Activated gamma-delta T cell treated with anti-CD3 and anti-CD28 coated beads, Interleukin-2, amount 50 U/mL, for 16 hours (primary cell): Measurements from ENCODE around the gene SETD1A.
"Not testable (repeated sequence)": the region's sequence is repeated elsewhere in the genome, so short reads cannot be mapped to it uniquely, and the experiment has no call there.

Experiments
- DNase-seq: peaks from one replicate; pipeline ENCODE4 v3.0.0-alpha.2; 2020; ENCODE audit warnings: low read depth

The SETD1A gene

DNA sequence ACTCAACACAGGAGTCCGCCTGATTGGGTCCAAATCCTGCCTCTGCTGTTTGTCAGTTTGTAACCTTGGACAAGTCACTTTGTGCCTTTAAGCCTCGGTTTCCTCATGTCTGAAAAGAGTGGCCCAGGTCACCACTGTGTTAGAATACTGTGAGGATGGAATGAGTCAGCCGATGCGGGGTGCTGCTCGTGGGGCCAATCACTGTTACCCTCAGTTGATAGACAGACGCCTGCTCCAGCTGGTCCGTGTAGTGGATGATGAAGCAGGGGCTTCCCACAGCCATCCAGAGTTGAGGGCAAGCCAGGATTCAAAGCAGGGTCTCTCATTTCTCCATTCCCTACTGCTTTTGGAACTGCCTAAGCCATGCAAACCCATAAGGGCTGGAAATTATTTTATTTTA lies 28.4 kb upstream of the SETD1A start:
- no peak for DNase-seq

DNA sequence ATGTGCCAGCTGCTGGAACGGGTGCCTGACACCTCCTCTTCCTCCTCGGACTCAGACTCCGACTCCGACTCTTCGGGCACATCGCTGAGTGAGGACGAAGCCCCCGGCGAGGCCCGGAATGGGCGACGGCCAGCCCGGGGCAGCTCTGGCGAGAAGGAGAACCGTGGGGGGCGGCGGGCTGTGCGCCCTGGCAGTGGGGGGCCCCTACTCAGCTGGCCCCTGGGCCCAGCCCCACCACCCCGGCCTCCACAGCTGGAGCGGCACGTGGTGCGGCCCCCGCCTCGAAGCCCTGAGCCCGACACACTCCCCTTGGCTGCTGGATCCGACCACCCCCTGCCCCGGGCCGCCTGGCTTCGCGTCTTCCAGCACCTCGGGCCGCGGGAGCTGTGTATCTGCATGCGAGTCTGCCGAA lies 27.4 kb upstream of the SETD1A start:
- DNase-seq: no peak

DNA sequence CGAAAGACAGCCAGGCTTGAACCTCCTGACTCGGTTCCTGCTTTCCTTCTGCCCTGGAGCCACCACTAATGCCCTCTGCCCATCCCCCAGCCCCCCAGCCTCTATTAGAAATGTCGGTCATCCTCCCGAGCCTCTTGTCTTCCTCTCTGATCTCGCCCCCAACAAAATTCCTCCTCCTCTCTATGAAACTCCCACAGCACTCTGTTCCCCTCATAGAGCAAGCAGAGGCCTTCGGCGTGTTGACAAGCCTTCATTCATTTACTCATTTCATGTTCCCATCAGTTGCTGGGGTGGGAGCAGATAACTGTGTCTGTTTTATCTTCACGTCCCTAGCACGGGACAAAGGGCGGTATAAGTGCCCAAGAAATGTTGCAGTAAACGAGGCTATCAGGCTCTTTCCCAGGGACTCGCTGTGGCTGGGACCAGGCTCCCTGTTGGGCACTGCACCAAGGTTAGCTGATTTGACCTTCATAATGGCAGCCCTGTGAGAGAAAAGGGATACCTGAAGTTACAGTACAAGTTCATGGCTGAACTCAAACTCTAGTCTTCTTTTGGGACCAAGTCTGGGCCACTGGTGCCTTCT lies 26.4 kb upstream of the SETD1A start:
- DNase-seq: no peak

DNA sequence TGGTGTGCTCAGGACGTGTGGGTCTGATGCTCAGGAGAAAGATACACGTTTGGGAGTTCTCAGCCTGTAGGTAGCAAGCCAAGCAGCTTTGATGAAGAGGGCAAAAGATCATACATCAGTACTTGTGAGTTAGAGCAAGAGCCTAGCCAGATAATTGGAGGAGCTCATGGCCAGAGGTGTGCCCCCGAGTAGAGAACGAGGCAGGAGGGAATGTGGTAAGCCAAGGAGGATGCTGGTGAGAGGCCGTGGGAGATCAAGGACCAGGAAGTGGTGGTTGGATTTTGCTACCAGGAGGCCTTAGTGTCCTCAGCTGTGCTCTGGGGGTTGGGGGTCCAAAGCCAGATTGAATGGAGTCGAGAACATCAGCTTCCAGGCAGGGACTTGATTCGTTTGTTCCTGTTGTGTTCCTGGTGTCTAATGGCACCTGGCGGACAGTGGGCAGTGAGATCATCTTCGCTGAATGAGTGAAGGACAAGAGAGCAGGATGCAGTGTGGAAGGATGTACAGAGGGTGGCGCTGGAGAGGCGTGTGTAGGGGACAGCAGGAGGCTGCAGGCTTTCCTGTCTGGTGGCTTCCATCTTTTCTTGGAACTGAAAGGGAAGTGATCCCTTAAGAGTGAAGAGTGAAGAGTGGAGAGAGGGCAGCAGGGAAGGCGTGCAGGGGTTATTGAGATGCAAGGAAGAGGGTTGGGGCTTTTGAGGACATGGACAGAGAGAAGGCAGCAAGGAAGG lies 22.6 kb upstream of the SETD1A start:
- DNase-seq: no peak

DNA sequence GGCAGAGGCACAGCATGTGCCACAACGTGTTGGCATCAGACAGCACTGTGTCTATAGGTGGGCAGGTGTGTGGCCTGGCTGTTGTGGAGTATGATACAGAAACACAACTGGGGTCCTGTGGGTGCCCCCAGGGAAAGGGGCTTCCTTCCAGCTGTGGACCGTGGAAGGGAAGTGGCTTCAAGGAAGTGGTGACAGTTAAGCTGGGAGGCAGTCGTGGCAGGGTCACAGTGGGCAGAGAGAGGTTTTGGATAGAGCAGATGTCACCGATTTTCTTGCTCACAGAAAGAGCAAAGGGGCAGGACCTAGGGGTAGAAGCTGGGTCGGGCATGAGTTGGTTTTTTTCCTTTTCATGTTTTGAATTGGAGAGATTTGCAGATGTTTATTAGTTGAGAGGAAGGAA lies 19.9 kb upstream of the SETD1A start:
- no peak for DNase-seq

DNA sequence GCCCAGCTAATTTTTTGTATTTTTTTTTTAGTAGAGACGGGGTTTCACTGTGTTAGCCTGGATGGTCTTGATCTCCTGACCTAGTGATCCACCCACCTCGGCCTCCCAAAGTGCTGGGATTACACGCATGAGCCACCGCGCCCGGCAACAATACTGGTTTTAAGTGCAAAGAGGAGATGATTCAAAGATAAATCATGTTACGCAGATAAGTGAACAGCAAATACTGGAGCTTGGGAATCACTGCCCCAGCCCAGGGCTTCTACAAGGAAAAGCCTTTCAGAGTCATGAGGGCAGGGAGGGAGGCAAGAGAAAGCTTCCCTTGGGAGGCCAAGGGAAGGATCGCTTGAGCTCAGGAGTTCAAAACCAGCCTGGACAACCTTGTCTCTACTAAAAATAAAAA lies 18.0 kb upstream of the SETD1A start:
- not testable (repeated sequence) for DNase-seq

DNA sequence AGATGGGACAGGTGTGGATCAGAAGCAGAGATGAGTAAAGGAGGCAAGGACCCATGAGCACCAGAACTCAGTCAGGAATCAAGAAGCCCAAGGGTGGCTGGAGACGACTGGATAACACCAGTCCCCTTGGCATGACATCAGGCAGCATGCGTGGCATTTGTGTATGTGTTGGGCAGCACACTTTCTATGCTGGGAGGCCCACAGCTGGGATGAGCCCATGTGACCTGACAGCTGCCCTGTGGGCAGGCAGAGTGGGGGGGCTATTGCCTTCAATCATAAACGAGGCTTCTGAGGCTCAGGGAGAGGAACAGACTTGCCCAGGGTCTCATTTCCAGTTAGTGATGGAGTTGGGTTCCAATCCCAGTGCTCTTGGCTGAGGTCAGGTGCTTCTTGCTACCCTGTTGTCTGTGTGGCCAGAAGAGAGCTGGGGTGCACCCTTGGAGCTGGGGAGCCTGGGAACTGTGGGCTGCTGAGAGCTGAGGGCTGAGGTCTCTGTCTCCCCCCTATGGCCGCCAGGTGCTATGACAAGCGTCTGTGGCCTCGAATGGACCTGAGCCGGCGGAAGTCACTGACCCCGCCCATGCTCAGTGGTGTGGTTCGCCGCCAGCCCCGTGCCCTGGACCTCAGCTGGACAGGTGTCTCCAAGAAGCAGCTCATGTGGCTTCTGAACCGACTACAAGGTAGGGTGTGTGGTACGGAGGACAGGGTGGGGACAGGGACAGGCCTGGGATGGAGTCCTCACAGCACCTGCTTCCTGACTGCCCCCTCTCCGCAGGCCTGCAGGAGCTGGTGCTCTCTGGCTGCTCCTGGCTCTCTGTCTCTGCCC lies 15.7 kb upstream of the SETD1A start:
- peak; percentile 44 for DNase-seq

DNA sequence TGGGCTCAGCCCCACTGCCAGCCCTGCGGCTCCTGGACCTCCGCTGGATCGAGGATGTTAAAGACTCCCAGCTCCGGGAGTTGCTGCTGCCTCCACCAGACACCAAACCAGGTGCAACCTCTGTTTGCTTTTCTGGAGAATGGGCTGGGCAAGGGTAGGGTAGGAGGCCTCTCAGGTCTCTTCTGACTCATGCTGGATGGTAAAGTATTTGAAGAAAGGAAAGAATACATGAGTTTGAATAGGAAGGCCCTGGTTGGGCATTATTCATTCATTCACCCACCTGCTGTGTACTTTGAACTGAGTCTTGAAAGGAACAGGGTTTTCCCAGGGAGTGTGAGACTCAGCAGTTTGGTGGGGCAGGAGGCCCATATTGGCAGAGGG lies 15.1 kb upstream of the SETD1A start:
- no peak for DNase-seq

DNA sequence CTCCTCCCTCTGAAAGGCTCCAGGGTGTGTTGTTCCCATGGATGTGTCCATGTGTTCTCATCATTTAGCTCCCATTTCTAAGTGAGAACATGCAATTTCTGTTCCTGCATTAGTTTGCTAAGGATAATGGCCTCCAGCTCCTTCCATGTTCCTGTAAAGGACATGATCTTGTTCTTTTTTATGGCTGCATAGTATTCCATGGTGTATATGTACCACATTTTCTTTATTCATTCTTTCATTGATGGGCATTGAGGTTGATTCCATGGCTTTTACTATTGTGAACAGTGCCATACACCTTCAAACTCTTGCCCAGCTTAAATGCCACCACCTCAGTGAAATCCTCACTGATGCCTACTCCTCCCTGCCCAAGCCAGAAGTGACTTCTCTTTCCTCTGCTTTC lies 13.2 kb upstream of the SETD1A start:
- no peak for DNase-seq

DNA sequence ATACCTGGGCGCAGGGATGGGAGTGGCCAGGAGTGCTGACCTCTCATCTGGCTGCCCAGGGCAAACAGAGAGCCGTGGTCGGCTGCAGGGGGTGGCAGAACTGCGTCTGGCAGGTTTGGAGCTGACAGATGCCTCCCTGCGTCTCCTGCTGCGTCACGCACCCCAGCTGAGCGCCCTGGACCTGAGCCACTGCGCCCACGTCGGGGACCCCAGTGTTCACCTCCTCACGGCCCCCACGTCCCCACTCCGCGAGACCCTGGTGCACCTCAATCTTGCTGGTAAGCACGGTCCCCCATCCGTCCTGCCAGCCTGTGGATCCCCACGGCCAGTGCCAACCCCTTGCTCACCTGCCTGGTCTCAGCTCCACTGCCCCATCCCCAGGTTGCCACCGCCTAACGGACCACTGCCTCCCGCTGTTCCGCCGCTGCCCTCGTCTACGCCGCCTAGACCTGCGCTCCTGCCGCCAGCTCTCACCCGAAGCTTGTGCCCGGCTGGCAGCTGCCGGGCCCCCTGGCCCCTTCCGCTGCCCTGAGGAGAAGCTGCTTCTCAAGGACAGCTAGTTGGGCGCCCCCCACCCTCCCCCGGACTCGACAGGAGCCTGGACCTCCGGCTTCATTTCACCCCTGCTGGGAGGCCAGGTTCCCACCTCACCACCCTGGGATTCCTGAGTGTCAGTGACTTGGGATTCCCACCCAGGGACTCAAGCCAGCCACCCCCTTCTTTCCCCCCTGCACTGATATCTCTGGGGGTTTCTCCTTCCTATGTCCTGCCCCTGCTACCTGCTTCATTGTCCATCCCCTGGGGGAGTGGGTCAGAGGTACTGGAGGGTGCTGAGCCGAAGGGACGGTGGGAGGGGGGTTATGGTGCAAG lies 10.6 kb upstream of the SETD1A start:
- DNase-seq: no peak

DNA sequence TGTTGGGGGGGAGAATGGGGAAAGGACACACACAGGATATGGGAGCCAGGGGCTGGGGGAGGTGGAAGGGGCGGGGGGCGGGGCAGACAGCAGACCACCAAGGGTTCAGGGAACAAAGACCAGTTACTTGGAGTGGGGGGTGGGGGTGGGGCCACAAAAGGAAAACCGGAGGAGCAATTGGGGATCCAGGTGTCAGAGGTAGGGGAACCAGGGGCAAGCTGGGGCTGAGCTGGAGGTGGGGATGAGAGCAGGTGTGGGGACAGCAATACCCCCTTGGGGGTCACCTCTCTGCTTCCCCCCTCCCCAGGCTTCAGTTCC lies 10.1 kb upstream of the SETD1A start:
- no peak for DNase-seq

DNA sequence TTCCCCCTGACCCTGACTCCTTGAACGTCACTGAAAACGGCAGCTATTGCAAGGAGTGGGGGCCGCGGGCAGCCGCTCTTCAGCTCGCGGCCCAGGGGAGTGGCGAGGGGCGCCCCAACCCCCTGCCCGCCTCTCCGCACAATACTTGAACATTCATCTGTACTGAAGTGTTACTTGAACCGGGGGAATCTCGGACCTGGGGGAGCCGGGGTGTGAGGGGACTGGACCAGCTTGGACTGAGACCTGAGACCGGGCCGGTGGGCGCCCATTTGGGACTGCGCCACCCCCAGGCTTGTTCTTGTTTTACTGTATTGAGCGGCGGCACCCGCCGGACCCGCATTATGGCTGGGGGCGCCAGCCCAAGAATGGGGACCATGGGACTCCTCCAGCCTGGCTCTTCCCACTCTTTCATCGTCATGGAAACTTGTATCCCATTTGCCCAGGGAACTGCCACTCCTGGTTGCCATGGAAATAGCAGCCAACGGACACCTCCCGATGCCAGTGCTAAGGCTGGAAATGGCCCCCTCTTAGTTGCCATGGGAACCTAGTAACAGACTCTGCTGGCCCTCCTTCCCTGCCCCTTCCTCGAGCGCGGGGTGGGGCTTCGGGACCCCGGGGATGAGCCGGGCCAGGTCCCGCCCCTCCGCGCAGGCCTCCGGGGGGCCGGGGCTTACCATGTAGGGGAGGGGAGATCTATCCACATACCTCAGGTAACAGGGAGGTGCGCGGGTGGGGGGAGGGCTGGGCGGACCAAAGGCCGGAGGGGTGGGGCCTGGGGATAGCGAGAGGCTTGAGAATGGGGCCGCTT lies 9.5 kb upstream of the SETD1A start:
- no peak for DNase-seq

DNA sequence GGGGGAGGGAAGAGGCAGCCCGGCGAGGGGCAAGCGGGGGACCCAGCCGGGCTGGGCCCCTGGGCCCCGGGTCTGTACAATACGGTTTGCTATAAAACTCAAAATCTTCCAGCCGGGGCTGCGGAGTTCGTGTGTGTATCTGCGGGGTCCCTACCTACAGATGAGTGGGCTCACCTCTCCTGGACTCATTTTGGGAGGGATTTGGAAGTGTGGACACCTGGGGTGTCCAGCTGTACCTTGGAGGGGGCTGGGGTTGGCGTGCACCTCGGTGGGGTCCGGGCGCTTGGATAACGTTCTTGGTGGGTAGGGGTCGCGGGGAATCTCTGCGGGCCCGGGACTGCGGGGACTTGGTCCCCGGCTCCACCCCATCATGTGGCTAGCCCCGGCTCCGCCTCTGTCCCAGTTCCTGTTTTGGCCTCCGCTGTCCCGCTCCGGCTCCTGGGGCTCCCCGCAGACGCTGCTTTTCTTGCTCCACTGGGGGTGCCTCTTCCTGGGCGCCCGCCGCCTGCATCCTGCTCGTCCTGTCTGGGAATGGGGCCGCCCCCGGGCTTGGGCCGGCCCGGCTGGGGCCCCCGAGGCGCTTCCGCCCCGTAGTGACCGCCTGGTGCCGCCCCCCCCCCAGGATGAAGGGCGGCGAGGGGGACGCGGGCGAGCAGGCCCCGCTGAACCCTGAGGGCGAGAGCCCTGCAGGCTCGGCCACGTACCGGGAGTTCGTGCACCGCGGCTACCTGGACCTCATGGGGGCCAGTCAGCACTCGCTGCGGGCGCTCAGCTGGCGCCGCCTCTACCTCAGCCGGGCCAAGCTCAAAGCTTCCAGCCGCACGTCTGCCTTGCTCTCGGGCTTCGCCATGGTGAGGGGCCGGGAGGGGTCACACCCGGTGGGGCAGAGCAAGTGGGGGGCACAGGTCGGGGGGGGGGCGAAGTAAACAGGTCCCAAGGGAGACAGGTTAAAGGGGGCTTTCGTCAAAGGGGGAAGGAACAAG lies 8.6 kb upstream of the SETD1A start, which contains the start of gene ORAI3:
Gene ORAI3, plus strand, starts transcription at position 402 of the 983 bp plus-strand sequence. Its CDS starts 222 bp downstream, at position 624.
- no peak for DNase-seq

DNA sequence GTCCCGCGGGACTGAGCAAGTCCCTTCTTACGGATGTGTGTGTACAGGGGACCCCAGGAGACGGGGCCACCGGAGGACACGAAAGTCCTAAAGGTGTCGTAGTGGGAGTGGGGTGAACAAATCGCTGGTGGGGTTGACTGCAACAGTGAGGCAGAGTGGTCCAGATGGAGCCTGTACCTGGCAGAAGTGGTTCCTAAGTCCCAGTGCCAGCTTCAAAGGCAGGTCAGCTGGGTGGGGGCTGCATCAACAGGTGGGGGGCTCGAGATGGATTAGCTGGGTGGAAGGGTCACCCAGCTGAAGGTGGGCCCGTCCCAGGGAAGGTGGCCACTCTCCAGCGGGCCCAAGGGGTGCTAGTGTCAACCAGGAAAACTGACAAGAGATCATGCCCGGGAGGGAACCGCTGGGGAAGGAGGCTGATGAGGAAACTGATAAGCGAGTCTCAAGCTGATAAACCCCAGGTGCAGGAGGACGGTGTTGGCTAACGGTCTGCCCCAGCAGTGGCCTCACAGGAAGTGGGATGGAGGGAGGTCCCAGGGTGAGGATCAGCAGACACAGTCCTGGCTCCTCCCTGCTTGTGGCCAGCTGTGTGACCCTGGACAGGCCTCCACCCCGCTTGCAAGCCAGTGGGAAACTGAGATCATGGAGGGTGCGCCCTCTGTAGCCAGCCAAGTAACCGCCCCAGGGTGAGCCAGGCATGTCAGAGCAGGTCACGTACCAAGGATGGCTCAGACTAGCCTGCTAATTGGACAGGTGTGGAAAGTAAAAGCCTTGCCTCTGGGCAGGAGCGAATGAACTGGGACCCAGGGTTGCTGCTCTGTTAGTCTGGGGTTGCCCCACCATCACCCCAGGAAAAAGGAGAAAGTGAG lies 7.7 kb upstream of the SETD1A start:
- no peak for DNase-seq

DNA sequence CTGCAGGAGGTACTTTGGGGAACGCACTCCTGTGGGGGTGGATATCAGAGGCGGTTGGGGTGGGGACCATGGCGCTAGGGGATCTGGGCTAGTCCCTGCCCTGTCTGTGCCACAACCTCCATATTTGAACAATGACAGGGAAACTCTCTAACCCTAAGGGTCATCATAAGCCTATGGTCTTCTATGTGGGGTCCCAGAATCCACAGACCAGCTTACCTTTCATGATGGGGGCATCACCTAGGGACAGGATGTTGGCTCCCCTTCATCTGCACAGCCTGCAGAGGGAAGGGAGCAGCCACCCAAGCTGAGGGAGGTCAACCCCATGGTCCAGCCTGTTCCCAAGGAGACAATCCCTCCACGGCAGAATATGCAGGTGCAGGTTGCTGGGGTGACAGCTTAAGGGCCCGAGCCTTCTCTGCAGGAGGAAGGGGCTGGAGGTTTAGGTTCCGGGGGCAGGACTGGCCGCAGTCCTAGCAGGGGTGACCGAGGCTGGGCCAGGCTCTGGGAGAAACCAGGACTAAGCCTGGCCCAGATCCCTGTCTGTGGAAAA lies 7.0 kb upstream of the SETD1A start:
- no peak for DNase-seq

DNA sequence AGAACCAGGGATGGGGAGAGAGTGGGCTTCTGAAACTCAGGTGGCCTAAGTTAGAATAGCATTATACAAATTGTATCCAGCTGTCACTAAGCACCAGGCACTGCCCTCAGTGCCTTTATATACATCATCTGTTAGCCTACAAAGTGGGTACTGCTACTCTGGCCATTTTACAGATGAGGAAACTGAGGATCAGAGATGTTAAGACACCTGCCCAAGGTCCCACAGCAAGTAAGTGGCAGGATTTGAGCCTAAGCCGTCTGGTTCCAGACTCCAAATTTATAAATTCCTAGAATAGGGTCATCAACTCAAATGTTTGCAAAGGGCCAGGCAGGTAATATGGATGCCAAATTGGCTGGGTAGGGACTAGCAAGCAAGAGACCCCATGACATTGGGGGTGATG lies 6.4 kb upstream of the SETD1A start:
- DNase-seq: no peak

DNA sequence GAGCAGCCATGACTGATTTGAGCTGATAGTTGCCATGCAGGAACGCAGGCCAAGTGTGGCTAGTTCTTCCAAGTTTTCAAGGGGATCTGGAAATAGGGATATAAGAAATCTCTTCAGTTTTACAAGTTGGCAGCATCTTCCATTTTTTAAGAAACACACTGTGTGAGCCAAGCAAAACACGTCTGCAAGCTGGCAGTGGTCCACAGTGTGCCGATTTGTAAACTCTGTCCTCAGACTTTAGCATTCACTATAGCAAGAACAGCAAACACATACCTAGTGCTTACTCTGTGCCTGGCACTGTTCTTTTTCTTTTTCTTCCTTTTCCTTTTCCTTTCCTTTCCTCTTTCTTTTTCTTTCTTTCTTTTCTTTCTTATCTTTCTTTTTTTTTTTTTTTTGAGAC lies 5.8 kb upstream of the SETD1A start:
- DNase-seq: no peak

DNA sequence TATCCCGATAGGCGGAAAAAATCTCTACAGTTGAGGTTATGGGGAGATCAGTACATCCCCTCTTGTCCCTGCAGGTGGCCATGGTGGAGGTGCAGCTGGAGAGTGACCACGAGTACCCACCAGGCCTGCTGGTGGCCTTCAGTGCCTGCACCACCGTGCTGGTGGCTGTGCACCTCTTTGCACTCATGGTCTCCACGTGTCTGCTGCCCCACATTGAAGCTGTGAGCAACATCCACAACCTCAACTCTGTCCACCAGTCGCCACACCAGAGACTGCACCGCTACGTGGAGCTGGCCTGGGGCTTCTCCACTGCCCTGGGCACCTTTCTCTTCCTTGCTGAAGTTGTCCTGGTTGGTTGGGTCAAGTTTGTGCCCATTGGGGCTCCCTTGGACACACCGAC lies 4.4 kb upstream of the SETD1A start:
- no peak for DNase-seq
